PC-9 (cell line): ENCODE results near the gene FAF1. TPM values are rescaled to one million over a fixed set of nuclear protein-coding genes. Genes with fewer than 3 reads are reported as not detected.

Experiments
- BruUV-seq: library from RNA; stranded (reverse); fragments of 400-500 nt; replicated peaks from 2 replicates; lab custom pipeline; 2021; lab: Mats Ljungman, UMichigan
- CTCF ChIA-PET: fragments of 300-600 bp; sonication (Branson Sonifier 250); formaldehyde crosslinking; loops from one replicate; lab custom pipeline; 2022; ENCODE audit warnings: antibody characterized with exemption; lab: Charles Lee
- POLR2A ChIA-PET: fragments of 300-600 bp; sonication (Branson Sonifier 250); formaldehyde crosslinking; loops from one replicate; lab custom pipeline; 2022; ENCODE audit warnings: antibody characterized with exemption; ENCODE audit not compliant: unreplicated experiment; lab: Charles Lee
- DNase-seq, 2 experiments: peaks; one replicate each; pipeline versions ENCODE4 v3.0.0 to v3.0.0-alpha.2; 2015 to 2022; ENCODE audit warnings: mixed read lengths in 1 of 2
- H2AFZ ChIP-seq: fragments of 200-600 bp; sonication (generic); 2 replicates; pipeline ENCODE4 v1.8.1; 2017; ENCODE audit warnings: antibody characterized with exemption
- H3F3A ChIP-seq: fragments of 200-600 bp; sonication (generic); 2 replicates; pipeline ENCODE4 v1.8.1; 2017; ENCODE audit warnings: antibody characterized with exemption, mild to moderate bottlenecking, low read depth; ENCODE audit not compliant: insufficient read depth
- H3K27ac ChIP-seq: fragments of 200-600 bp; sonication (generic); 2 replicates; pipeline ENCODE4 v1.6.1; 2016; ENCODE audit warnings: mixed run types
- H3K27me3 ChIP-seq: fragments of 200-600 bp; sonication (generic); 2 replicates; pipeline ENCODE4 v1.6.1; 2016; ENCODE audit warnings: low read depth, mixed run types; ENCODE audit not compliant: insufficient read depth
- H3K36me3 ChIP-seq: fragments of 200-600 bp; sonication (generic); 2 replicates; pipeline ENCODE4 v1.6.1; 2016; ENCODE audit warnings: low read depth, mixed run types
- H3K4me1 ChIP-seq: fragments of 200-600 bp; sonication (generic); replicated peaks from 2 replicates; pipeline ENCODE4 v1.6.1; 2016; ENCODE audit warnings: mixed run types; ENCODE audit not compliant: insufficient read depth
- H3K4me2 ChIP-seq: fragments of 200-600 bp; sonication (generic); 2 replicates; pipeline ENCODE4 v1.6.1; 2017; ENCODE audit warnings: mixed run types
- H3K4me3 ChIP-seq: fragments of 200-600 bp; sonication (generic); 2 replicates; pipeline ENCODE4 v1.6.1; 2016; ENCODE audit warnings: mixed run types
- H3K79me2 ChIP-seq: fragments of 200-600 bp; sonication (generic); 2 replicates; pipeline ENCODE4 v1.6.1; 2017; ENCODE audit warnings: low read depth, mixed run types
- H3K9me2 ChIP-seq: fragments of 200-600 bp; sonication (generic); 2 replicates; pipeline ENCODE4 v1.8.1; 2017; ENCODE audit warnings: mild to moderate bottlenecking; ENCODE audit not compliant: insufficient read depth
- H3K9me3 ChIP-seq: fragments of 200-600 bp; sonication (generic); 2 replicates; pipeline ENCODE4 v1.8.1; 2016; ENCODE audit warnings: low read depth; ENCODE audit not compliant: insufficient read depth
- H4K20me1 ChIP-seq: fragments of 200-600 bp; sonication (generic); 2 replicates; pipeline ENCODE4 v1.8.1; 2017; ENCODE audit not compliant: insufficient read depth
- CTCF ChIP-seq: fragments of 200-600 bp; sonication (generic); conservative IDR thresholded peaks from 2 replicates; pipeline ENCODE4 v1.6.1; 2017; ENCODE audit warnings: mixed run types, antibody characterized with exemption, mild to moderate bottlenecking, moderate library complexity
- EZH2 ChIP-seq: fragments of 200-600 bp; sonication (generic); IDR thresholded peaks from 2 replicates; pipeline ENCODE4 v1.8.0; 2017; ENCODE audit warnings: antibody characterized with exemption, low read depth
- intact Hi-C: fragments of 100-400 bp; cut with micrococcal nuclease; formaldehyde crosslinking; loops from one replicate; pipeline ENCODE4 v1.10.0; 2022; ENCODE audit not compliant: unreplicated experiment
- total RNA-seq: library from RNA; stranded (reverse); gene quantifications from 2 replicates; pipeline ENCODE4 v1.2.3, GENCODE V29; 2021

FAF1 gene
- total RNA-seq, 1 experiment from 2014 or later = 105 TPM

- H3K4me2 ChIP-seq = no peak overlapping the region
- no peaks in the 10 kb centered on the region for H3K4me1 ChIP-seq
- H4K20me1 ChIP-seq = no peaks in the 10 kb centered on the region
- no peaks in the 10 kb centered on the region for H3F3A ChIP-seq
- H3K4me3 ChIP-seq = no peak overlapping the region
- POLR2A ChIA-PET = interaction anchor here (0.6 kb wide), 1 partner anchor 91 kb away, joined by 3 read pairs; no protein-coding TSS in a partner anchor
- BruUV-seq = no TSS peak
- intact Hi-C loops = no loop called here
- TF ChIP-seq CTCF (no peak), EZH2 (no peak)
- DNase-seq = no peak
- H3K27me3 ChIP-seq = no peaks in the 10 kb centered on the region
- no peak overlapping the region for H2AFZ ChIP-seq
- H3K79me2 ChIP-seq = no peaks in the 10 kb centered on the region
- CTCF ChIA-PET = no interaction called here
- H3K9me2 ChIP-seq = no peaks in the 10 kb centered on the region
- H3K27ac ChIP-seq = no peak overlapping the region
- H3K36me3 ChIP-seq = 0 out of 2 replicates have a peak, but pooled peaks cover 3% of the 10 kb centered on the region
- H3K9me3 ChIP-seq = no peaks in the 10 kb centered on the region; the same call in 1 of the 2 replicates
These were observed 344.9 kb downstream of the FAF1 start for GRCh38 chr1:50615036-50615750.

- Histone ChIP-seq H3K36me3 (no peaks in the 10 kb centered on the region), H3K9me2 (no peaks in the 10 kb centered on the region), H3K79me2 (no peaks in the 10 kb centered on the region), H3F3A (no peaks in the 10 kb centered on the region), H3K27ac (no peak overlapping the region), H3K9me3 (no peaks in the 10 kb centered on the region), H3K4me2 (no peak overlapping the region), H2AFZ (no peak overlapping the region), H3K4me3 (no peak overlapping the region), H4K20me1 (no peaks in the 10 kb centered on the region), H3K4me1 (no peaks in the 10 kb centered on the region), H3K27me3 (no peaks in the 10 kb centered on the region)
- ChIA-PET POLR2A (no interaction called here), CTCF (interaction anchor here (2.4 kb wide), 1 partner anchor 9 kb away, joined by 6 read pairs; no protein-coding TSS in a partner anchor)
- BruUV-seq = no TSS peak
- TF ChIP-seq CTCF = no peak
- no peak for TF ChIP-seq EZH2
- intact Hi-C loops = no loop called here
- no peak for DNase-seq
These were observed 348.4 kb downstream of the FAF1 start for GRCh38 chr1:50611675-50612074.

GRCh38 chr1:50610563-50610962 lies 349.5 kb downstream of the FAF1 start:
- Histone ChIP-seq H3K4me1 (no peaks in the 10 kb centered on the region), H3K27me3 (no peaks in the 10 kb centered on the region), H3K4me3 (no peak overlapping the region), H3K79me2 (no peaks in the 10 kb centered on the region), H3K9me3 (no peaks in the 10 kb centered on the region), H3F3A (no peaks in the 10 kb centered on the region), H3K27ac (no peak overlapping the region), H2AFZ (no peak overlapping the region), H3K9me2 (no peaks in the 10 kb centered on the region), H3K36me3 (no peaks in the 10 kb centered on the region), H3K4me2 (no peak overlapping the region), H4K20me1 (no peaks in the 10 kb centered on the region)
- no TSS peak for BruUV-seq
- intact Hi-C loops = no loop called here
- TF ChIP-seq EZH2 (no peak), CTCF (no peak)
- CTCF ChIA-PET = interaction anchor here (2.4 kb wide), 1 partner anchor 10 kb away, joined by 6 read pairs; no protein-coding TSS in a partner anchor
- POLR2A ChIA-PET = no interaction called here
- no peak for DNase-seq
